Esophagus squamous epithelium (tissue), 5 donors: ENCODE measurements around the gene ENTPD5. TPM values are rescaled to one million over a fixed set of nuclear protein-coding genes. Genes with fewer than 3 reads are reported as not detected.
A peak's percentile ranks its signal among the peaks of the same experiment; 100 is the strongest.

Experiments
- DNase-seq: peaks from one replicate; lab custom pipeline; 2025; lab: John Stamatoyannopoulos, UW
- H3K27ac ChIP-seq, 4 donors: fragments of 200-600 bp; sonication (generic); one replicate each; pipeline ENCODE4 v1.5.1; 2016 to 2019; ENCODE audit warnings: mild to moderate bottlenecking in 1 of 4
- H3K27me3 ChIP-seq, 4 donors: fragments of 200-600 bp; sonication (generic); 1 replicate in 3 of 4; 2 replicates in 1 of 4; pipeline versions ENCODE4 v1.5.1 to v1.6.0; 2017 to 2021; ENCODE audit warnings: antibody characterized with exemption in 1 of 4
- H3K36me3 ChIP-seq, 3 donors: fragments of 200-600 bp; sonication (generic); one replicate each; pipeline ENCODE4 v1.5.1; 2016 to 2019
- H3K4me1 ChIP-seq, 3 donors: fragments of 200-600 bp; sonication (generic); one replicate each; pipeline ENCODE4 v1.5.1; 2017 to 2019
- H3K4me3 ChIP-seq, 4 donors: fragments of 200-600 bp; sonication (generic); 1 replicate in 3 of 4; 2 replicates in 1 of 4; pipeline ENCODE4 v1.5.1; 2016 to 2019; ENCODE audit warnings: mild to moderate bottlenecking in 2 of 4, moderate library complexity in 1 of 4
- H3K9me3 ChIP-seq, 3 donors: fragments of 200-600 bp; sonication (generic); one replicate each; pipeline ENCODE4 v1.5.1; 2016 to 2019
- CTCF ChIP-seq, 6 experiments: fragments of 450-650 bp in 4 of 6; fragments of 200-600 bp in 2 of 6; sonication (generic) in 2 of 6; IDR thresholded peaks; one replicate each; pipeline ENCODE4 v1.5.1; 2016 to 2019; ENCODE audit warnings: antibody characterized with exemption in 6 of 6, mild to moderate bottlenecking in 4 of 6, moderate library complexity in 4 of 6
- POLR2A ChIP-seq, 4 donors: fragments of 450-650 bp; IDR thresholded peaks; one replicate each; pipeline ENCODE4 v1.6.1; 2017; ENCODE audit warnings: antibody characterized with exemption in 4 of 4, mild to moderate bottlenecking in 4 of 4, moderate library complexity in 3 of 4
- WGBS, 2 donors: methylation state at CpG; one replicate each; pipeline ENCODE4 v1.1.5; 2018; 5-methylcytosine and 5-hydroxymethylcytosine counted together
- intact Hi-C: fragments of 100-400 bp; cut with DNase I; formaldehyde crosslinking; loops from one replicate; pipeline ENCODE4 v1.15.0; 2022
- total RNA-seq, 4 donors: library from RNA; depleted of rRNA; stranded (reverse); fragments of >200 nt; gene quantifications; one replicate each; pipeline ENCODE4 v1.1.0, GENCODE V29; 2016
- donor health status: DM: yes; HTN: yes; CAD: no.

The ENTPD5 gene
- total RNA-seq, 4 donors from 2014 or later = 9.3 to 16.9 (median 13.0) TPM

- no peak for DNase-seq
- Histone ChIP-seq H3K27me3 (no peaks in the 10 kb centered on the region), H3K27ac (no peak overlapping the region), H3K4me3 (no peak overlapping the region), H3K36me3 (peaks cover 7 to 99% (median 48%) of the 10 kb centered on the region in 3 donors), H3K9me3 (no peaks in the 10 kb centered on the region), H3K4me1 (no peaks in the 10 kb centered on the region)
- TF ChIP-seq CTCF (IDR thresholded peaks at IDR 0.05) (no peak), POLR2A (IDR thresholded peaks at IDR 0.05) (no peak)
- intact Hi-C loops = no loop called here
- WGBS, 2 donors = 89 to 98% methylated on average over 5 to 7 of the region's 12 CpGs
Measured at GRCh38 chr14:73961192-73961591, 57.9 kb downstream of the ENTPD5 start.

GRCh38 chr14:73958591-73958990 is 60.5 kb downstream of the ENTPD5 start:
- Histone ChIP-seq H3K9me3 (no peaks in the 10 kb centered on the region), H3K4me3 (no peak overlapping the region)
- DNase-seq = no peak

GRCh38 chr14:73955674-73956073 is 63.4 kb downstream of the ENTPD5 start:
- WGBS, 2 donors = 83 to 85% methylated on average over 3 to 5 of the region's 5 CpGs

More at GRCh38 chr14:73958591-73958990, 60.5 kb downstream of the ENTPD5 start:
- Histone ChIP-seq H3K27ac (no peak overlapping the region), H3K4me1 (no peaks in the 10 kb centered on the region), H3K27me3 (no peaks in the 10 kb centered on the region), H3K36me3 (peaks cover 7 to 100% (median 49%) of the 10 kb centered on the region in 3 donors)
- intact Hi-C loops = no loop called here
- TF ChIP-seq CTCF (IDR thresholded peaks at IDR 0.05) (no peak), POLR2A (IDR thresholded peaks at IDR 0.05) (no peak)

GRCh38 chr14:73953731-73954130 is 65.4 kb downstream of the ENTPD5 start:
- intact Hi-C loops = no loop called here
- TF ChIP-seq POLR2A (IDR thresholded peaks at IDR 0.05) (no peak), CTCF (IDR thresholded peaks at IDR 0.05) (no peak)
- H3K36me3 ChIP-seq = peaks cover 7 to 64% (median 21%) of the 10 kb centered on the region in 3 donors
- H3K4me1 ChIP-seq = peaks cover 3 to 22% (median 5%) of the 10 kb centered on the region in 3 donors
- WGBS, 2 donors = 63 to 89% methylated on average over 1 of the region's 1 CpG
- DNase-seq = no peak
- H3K27ac ChIP-seq = no peak overlapping the region
- no peaks in the 10 kb centered on the region for H3K9me3 ChIP-seq
- no peaks in the 10 kb centered on the region for H3K27me3 ChIP-seq
- H3K4me3 ChIP-seq = no peak overlapping the region

More at GRCh38 chr14:73955674-73956073, 63.4 kb downstream of the ENTPD5 start:
- no peaks in the 10 kb centered on the region for H3K27me3 ChIP-seq
- no peak for TF ChIP-seq POLR2A (IDR thresholded peaks at IDR 0.05)
- no peak for TF ChIP-seq CTCF (IDR thresholded peaks at IDR 0.05)
- DNase-seq = no peak
- no peak overlapping the region for H3K27ac ChIP-seq
- intact Hi-C loops = no loop called here
- H3K4me1 ChIP-seq = peaks cover 0 to 11% (median 5%) of the 10 kb centered on the region in 3 donors
- H3K36me3 ChIP-seq = peaks cover 7 to 83% (median 29%) of the 10 kb centered on the region in 3 donors
- H3K4me3 ChIP-seq = no peak overlapping the region
- H3K9me3 ChIP-seq = no peaks in the 10 kb centered on the region

GRCh38 chr14:73949752-73950734 is 69.0 kb downstream of the ENTPD5 start, which contains the start of the genes COQ6 and FAM161B:
TSS of gene COQ6 (plus strand) at chr14:73950302. CDS start at chr14:73950333, 31 bp downstream.
TSS of gene FAM161B (minus strand) at chr14:73950094. CDS start at chr14:73950026, 68 bp downstream.
- no peaks in the 10 kb centered on the region for H3K9me3 ChIP-seq
- H3K4me3 ChIP-seq = peak within 1 kb of the TSS; percentile 59 to 98 (median 84)
- intact Hi-C loops = no loop called here
- H3K27me3 ChIP-seq = no peaks in the 10 kb centered on the region
- peak in 3 of 6 experiments; percentile 6 to 24 (median 21) for TF ChIP-seq CTCF (IDR thresholded peaks at IDR 0.05)
- TF ChIP-seq POLR2A (IDR thresholded peaks at IDR 0.05) = peak in 3 of 4 donors; percentile 14 to 87 (median 79)
- H3K27ac ChIP-seq = peak within 1 kb of the TSS; percentile 84 to 97 (median 92)
- H3K36me3 ChIP-seq = peaks cover 0 to 38% (median 0%) of the 10 kb centered on the region in 3 donors
- 0% methylated on average over 20 to 30 of the region's 70 CpGs for WGBS, 2 donors
- peak; percentile 54 for DNase-seq
- peaks cover 3 to 33% (median 5%) of the 10 kb centered on the region in 3 donors for H3K4me1 ChIP-seq
